Measurements from ENCODE around the gene RAB5IF.
"Not testable (repeated sequence)": the region's sequence is repeated elsewhere in the genome, so short reads cannot be mapped to it uniquely, and the experiment has no call there.

Gene RAB5IF

DNA sequence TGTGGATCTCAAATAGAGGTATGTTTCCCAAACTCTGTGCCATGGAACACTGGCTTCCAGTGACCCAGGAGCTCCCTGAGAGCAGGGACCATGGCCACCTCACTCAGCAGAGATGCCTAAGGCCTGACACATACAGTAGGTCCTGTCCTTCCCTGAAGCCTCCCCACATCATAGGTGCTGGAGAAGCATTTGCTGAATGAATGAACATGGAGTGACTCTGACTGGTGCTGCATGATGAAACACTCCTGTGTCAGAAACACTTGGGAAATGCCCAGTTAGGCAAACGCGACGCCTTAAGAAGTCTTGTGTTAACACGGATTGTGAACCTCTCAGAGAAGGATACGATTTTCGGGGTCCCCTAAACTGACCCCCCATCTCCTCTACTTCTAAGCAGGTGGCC lies 26.1 kb downstream of the RAB5IF start:
- no peak for DNase-seq

DNA sequence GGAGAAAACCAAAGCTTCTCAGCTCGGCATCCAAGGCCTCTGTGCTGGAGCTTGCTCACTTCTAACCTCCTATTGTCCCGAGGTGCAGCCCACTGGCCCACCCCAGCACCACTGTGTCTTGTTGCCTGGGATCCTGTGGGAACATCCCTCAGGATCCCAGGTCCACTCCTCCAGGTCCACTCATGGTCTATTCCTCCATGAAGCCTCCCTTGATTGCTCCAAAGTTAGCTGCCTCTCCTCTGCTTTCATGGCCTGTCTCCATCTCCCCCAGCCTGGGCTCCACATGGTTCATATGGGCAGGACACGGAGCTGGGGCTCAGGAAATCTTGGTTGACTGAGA lies 26.5 kb downstream of the RAB5IF start:
- no peak for DNase-seq

DNA sequence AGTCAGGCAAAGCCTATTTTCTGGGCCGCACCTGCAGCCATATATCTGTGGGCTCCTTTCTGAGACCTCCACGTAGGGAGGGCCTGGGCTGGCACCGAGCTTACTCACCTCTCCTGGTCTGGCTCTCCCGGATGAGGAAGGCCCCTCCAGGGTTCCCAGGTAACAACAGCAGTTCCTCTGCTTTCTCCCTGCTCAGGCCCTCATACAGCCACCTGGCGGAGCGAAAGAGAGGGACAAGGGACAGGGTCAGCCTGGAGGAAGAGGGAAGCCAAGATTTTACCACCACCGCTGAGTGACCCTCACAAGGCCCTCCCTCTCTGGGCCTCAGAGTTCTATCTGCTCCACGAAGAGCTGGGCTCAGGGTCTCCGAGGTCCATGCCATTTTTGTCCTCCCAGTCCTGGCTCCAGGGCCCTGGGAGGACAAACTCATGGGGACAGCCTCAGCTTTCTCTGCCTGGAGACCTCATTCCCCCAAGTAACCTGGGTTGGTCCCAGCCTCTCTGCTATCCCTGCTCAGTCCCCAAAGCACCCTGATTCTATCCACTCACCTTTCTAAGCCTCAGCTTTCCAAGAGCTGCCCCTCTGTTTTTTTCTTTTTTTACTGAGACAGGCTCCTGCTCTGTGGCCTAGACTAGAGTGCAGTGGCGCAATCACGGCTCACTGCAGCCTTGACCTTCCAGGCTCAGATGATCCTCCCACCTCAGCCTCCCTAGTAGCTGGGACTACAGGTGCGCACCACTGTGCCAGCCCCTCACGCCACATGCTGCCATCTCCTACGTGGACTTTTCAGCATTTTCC lies 27.1 kb downstream of the RAB5IF start:
- DNase-seq = no peak

GRCh38 chr20:36633285-36633772 lies 27.8 kb downstream of the RAB5IF start:
- no peak for DNase-seq

- DNase-seq = no peak
Measured at GRCh38 chr20:36634342-36634741, 28.8 kb downstream of the RAB5IF start.

DNA sequence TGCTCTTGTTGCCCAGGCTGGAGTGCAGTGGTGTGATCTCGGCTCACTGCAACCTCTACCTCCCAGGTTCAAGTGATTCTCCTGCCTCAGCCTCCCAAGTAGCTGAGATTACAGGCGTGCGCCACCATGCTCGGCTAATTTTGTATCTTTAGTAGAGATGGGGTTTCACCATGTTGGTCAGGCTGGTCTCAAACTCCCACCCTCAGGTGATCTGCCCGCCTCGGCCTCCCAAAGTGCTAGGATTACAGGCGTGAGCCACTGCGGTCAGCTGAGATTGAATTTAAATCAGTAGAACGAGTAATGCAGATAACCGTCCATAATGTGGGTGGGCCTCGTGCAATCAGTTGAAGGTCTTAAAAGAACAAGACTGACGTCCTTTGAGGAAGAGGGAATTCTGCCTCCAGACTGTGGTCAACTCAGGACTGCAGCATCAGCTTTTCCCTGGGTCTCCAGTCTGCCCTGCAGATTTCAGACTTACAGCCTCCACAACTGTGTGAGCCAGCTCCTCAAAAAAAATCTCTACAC lies 33.4 kb downstream of the RAB5IF start:
- not testable (repeated sequence) for DNase-seq

GRCh38 chr20:36641506-36641843 lies 35.9 kb downstream of the RAB5IF start:
- no peak for DNase-seq

GRCh38 chr20:36642136-36642535 lies 36.6 kb downstream of the RAB5IF start:
- no peak for DNase-seq

DNA sequence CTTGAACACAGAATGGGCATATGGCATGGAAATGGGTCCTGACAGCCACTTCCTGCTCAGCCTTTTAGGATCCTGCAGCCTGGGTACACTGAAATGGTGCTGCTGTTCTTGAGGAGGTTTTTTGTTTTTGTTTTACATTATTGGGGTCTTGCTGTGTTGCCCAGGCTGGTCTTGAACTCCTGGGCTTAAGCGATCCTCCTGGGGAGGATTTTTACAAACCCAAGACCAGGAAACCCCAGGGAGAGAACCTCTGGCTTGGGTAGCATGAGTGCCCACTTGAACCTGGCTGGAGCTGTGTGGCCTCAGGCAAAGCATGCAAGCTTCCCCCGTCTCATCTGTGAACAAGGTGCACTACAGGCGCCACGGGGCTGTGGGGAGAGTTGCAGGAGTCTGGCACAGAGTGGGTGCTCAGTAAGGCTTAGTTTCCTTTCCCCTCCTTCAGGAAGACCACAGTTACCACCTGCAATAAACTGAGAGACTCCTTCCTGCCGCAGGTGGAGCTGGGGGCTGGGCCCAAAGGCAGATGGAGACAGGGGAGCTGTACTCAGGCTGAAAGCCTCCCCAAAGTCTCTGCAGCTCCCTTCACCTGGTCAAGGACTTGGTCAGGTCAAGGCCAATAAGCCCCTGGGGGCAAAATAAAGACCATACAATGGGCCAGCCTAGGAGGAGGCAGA lies 38.6 kb downstream of the RAB5IF start:
- DNase-seq = no peak

DNA sequence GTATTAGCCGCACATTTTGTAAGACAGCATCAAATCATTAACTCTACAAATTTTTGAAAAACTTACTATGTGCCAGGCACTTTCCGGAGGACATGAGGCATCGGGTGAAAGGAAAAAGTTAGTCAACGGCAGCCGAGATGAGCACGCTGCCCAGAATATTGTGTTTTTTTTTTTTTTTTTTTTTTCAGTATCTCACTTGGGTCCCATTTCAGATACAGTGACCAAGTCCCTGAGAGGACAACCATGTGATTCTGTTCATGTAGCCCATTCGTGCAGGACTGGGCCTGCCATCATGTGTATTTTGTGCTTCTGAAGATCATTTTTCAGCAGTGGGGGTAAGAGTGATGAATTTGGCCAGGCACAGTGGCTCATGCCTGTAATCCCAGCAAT lies 39.1 kb downstream of the RAB5IF start:
- DNase-seq = no peak

- DNase-seq = no peak
Measured at GRCh38 chr20:36645353-36645752, 39.8 kb downstream of the RAB5IF start.

DNA sequence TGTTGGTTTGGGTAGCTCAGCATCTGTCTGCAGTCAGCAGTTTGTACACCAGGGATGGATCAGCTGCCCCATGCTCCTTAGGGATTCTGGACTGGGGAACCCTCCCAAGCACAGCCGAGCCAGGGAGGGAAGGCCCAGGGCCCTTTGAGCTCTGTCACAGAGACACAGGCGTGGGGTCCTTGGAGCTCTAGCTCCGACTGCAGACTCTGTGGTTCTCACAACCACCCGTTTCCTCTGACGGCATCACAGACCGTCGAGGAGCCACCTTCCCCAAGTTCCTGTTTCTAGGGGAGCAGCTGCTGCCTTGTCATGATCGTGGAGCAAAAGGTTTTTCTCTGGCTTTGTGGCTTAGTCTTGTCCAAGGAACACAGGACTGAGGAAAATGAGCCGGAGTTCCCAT lies 40.4 kb downstream of the RAB5IF start, which contains the start of gene SLA2:
SLA2 (minus strand) TSS at position 199 of the 400 bp plus-strand sequence. CDS start 4,861 bp downstream, outside the sequence.
- DNase-seq = no peak

DNA sequence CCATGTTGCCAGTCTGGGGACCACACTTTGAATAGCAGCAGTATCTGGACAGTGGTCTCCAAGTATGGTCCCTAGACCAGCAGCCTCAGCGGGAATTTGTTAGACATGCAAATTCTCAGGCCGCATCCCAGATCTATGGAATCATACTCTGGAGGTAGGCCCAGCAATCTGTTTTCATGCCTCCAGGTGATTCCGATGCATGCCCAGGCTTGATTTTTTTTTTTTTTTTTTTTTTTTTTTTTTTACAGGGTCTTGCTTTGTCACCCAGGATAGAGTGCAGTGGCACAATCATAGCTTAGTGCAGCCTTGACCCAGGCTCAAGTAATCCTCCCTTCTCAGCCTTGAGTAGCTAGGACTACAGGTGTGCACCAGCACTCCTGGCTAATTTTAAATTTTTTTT lies 41.1 kb downstream of the RAB5IF start:
- no peak for DNase-seq

- no peak for DNase-seq
Measured at GRCh38 chr20:36647196-36648121, 41.9 kb downstream of the RAB5IF start.

GRCh38 chr20:36653456-36653855 lies 47.9 kb downstream of the RAB5IF start:
- no peak for DNase-seq

DNA sequence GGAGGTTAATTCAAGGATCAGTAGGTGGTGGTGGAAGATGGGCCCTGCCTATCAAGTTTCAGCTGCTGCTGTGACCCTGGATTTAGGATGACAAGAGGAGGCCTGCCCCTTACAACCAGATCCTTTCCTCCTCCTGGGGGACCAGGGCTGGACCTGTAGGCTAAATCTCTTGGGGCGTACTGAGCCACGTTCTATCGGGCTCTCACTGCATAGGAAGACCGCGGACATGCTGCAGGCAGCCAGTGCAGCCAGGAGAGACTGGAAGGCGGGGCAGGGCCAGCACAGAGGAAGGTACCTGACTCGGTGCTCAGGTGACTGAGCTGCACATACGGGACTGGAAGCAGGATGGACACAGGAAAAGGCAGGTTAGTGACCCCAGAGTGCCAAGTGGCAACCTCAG lies 48.9 kb downstream of the RAB5IF start:
- no peak for DNase-seq

DNA sequence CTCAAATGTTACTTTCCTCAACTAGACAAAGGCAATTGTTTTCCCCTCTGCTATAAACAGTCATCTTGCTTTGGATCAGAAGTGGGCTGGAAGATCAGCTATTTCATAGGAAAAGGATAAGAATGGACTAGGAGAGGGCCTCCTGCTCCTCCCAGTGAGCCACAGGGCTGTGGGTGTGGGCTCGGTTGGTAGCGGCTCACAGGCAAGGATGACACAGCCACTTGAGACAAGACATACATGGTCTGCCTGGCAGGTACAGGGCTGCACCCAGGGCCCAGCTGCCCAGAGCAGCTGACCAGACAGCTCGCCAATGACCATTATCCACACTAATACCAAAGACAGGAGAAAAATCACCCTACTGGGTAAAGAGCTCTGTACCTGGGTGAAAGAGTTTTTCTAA lies 49.4 kb downstream of the RAB5IF start:
- no peak for DNase-seq

DNA sequence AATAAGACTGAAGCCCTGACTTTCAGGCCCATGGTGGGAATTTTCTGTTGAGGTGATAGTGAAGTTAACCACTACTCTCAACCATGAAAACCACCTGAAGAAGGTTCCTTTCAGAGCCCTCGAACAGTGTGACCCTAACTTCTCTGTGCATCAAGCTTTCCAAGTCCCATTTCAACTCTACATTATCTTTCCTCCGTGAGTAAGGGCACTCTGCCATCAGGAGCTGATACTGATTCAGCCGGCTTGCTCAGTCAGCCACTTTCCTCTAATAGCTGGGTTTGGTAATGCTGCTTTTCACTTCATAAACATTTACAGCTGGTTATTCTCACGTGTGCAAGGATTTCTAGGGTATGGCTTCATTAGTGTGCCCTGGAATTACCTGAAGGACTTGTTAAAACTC lies 51.2 kb downstream of the RAB5IF start:
- no peak for DNase-seq

GRCh38 chr20:36658300-36658699 lies 52.7 kb downstream of the RAB5IF start:
- no peak for DNase-seq

Data from NCI-H1436 treated with DMSO at 0.1 percent for 48 hours (cell line).